Globus pallidus (tissue), 1 donor: ENCODE measurements around the gene C10orf105.

Source experiments
- DNase-seq: peaks from one replicate; pipeline ENCODE4 v3.0.0-alpha.2; 2015; ENCODE audit warnings: low spot score

C10orf105 gene

GRCh38 chr10:71715860-71716259 is 3.7 kb downstream of the C10orf105 start:
- no peak for DNase-seq

GRCh38 chr10:71715026-71715425 is 4.6 kb downstream of the C10orf105 start:
- no peak for DNase-seq

GRCh38 chr10:71714592-71714991 is 5.0 kb downstream of the C10orf105 start:
- no peak for DNase-seq

GRCh38 chr10:71714031-71714410 is 5.6 kb downstream of the C10orf105 start:
- DNase-seq = no peak

- DNase-seq = peak; percentile 95
These were observed 6.2 kb downstream of the C10orf105 start for GRCh38 chr10:71713135-71714030.

GRCh38 chr10:71712572-71713134 is 6.9 kb downstream of the C10orf105 start:
- DNase-seq = no peak

GRCh38 chr10:71712170-71712569 is 7.4 kb downstream of the C10orf105 start:
- no peak for DNase-seq

- DNase-seq = no peak
These were observed 8.4 kb downstream of the C10orf105 start for GRCh38 chr10:71711052-71711623.

- DNase-seq = no peak
These were observed 9.1 kb downstream of the C10orf105 start for GRCh38 chr10:71710519-71710918.

- no peak for DNase-seq
These were observed 10.4 kb downstream of the C10orf105 start for GRCh38 chr10:71708897-71709882.

- peak; percentile 51 for DNase-seq
These were observed 11.3 kb downstream of the C10orf105 start for GRCh38 chr10:71708301-71708703.

- DNase-seq = no peak
These were observed 12.3 kb downstream of the C10orf105 start for GRCh38 chr10:71707240-71707789.

- DNase-seq = no peak
These were observed 13.1 kb downstream of the C10orf105 start for GRCh38 chr10:71706216-71707121.

- DNase-seq = no peak
These were observed 14.0 kb downstream of the C10orf105 start for GRCh38 chr10:71705582-71705981.

GRCh38 chr10:71704816-71705215 is 14.8 kb downstream of the C10orf105 start:
- DNase-seq = no peak

GRCh38 chr10:71703577-71703976 is 16.0 kb downstream of the C10orf105 start:
- no peak for DNase-seq

- no peak for DNase-seq
These were observed 18.0 kb downstream of the C10orf105 start for GRCh38 chr10:71701496-71702132.

- DNase-seq = no peak
These were observed 18.7 kb downstream of the C10orf105 start for GRCh38 chr10:71700731-71701368.

- DNase-seq = no peak
These were observed 20.8 kb downstream of the C10orf105 start for GRCh38 chr10:71698737-71699136.
